Cardiac muscle cell (in vitro differentiated cells and primary cell): Measurements from ENCODE around the gene RFNG. TPM values are rescaled to one million over a fixed set of nuclear protein-coding genes. Genes with fewer than 3 reads are reported as not detected.

ENCODE experiments used
- DNase-seq, 2 donors: peaks; one replicate each; pipeline versions ENCODE4 v3.0.0 to v3.0.0-alpha.2; 2010 to 2017; ENCODE audit warnings: low read depth in 1 of 2, low spot score in 1 of 2
- H3K27ac ChIP-seq: fragments of 200-600 bp; sonication (generic); 2 replicates; pipeline ENCODE4 v1.5.1; 2016
- H3K27me3 ChIP-seq: fragments of 200-600 bp; sonication (generic); 2 replicates; pipeline ENCODE4 v1.6.0; 2016; ENCODE audit warnings: control low read depth
- H3K36me3 ChIP-seq: fragments of 200-600 bp; sonication (generic); 2 replicates; pipeline ENCODE4 v1.5.1; 2016; ENCODE audit warnings: control low read depth
- H3K4me1 ChIP-seq: fragments of 200-600 bp; sonication (generic); 2 replicates; pipeline ENCODE4 v1.8.1; 2017; ENCODE audit warnings: low read depth, mild to moderate bottlenecking, mixed run types
- H3K4me3 ChIP-seq: fragments of 200-600 bp; sonication (generic); 2 replicates; pipeline ENCODE4 v1.5.1; 2016; ENCODE audit warnings: mild to moderate bottlenecking
- H3K9me3 ChIP-seq: fragments of 200-600 bp; sonication (generic); 2 replicates; pipeline ENCODE4 v1.5.1; 2017; ENCODE audit warnings: low read depth, mild to moderate bottlenecking, control low read depth
- CTCF ChIP-seq: IDR thresholded peaks from 2 replicates; pipeline ENCODE4 v1.5.1; 2012; ENCODE audit warnings: low read depth, mild to moderate bottlenecking, low read length
- polyA plus RNA-seq: library from polyadenylated mRNA; unstranded; fragments of >200 nt; fragmentation: Nextera tagmentation; extraction: Ambion mirVana; gene quantifications from 2 replicates; pipeline ENCODE4 v1.2.1, GENCODE V29; 2016
- total RNA-seq: library from RNA; depleted of rRNA; stranded (reverse); fragments of >200 nt; gene quantifications from 2 replicates; pipeline ENCODE4 v1.2.3, GENCODE V29; 2016

RFNG gene
- total and polyA plus RNA-seq, 2 experiments from 2014 or later: 94.6 to 98.3 TPM

GRCh38 chr17:82080789-82081464 is 29.3 kb upstream of the RFNG start:
- Histone ChIP-seq H3K36me3 (peaks cover 61% of the 10 kb centered on the region), H3K27me3 (no peaks in the 10 kb centered on the region), H3K9me3 (no peaks in the 10 kb centered on the region), H3K27ac (no peak overlapping the region), H3K4me3 (no peak overlapping the region), H3K4me1 (no peaks in the 10 kb centered on the region)
- no peak for TF ChIP-seq CTCF
- no peak for DNase-seq

GRCh38 chr17:82080048-82080788 is 28.6 kb upstream of the RFNG start:
- Histone ChIP-seq H3K27ac (no peak overlapping the region), H3K27me3 (no peaks in the 10 kb centered on the region), H3K9me3 (no peaks in the 10 kb centered on the region), H3K4me3 (no peak overlapping the region), H3K4me1 (no peaks in the 10 kb centered on the region), H3K36me3 (peaks cover 54% of the 10 kb centered on the region)
- no peak for TF ChIP-seq CTCF
- DNase-seq: no peak

GRCh38 chr17:82079001-82079677 is 27.5 kb upstream of the RFNG start:
- no peaks in the 10 kb centered on the region for H3K9me3 ChIP-seq
- no peak overlapping the region for H3K4me3 ChIP-seq
- no peaks in the 10 kb centered on the region for H3K4me1 ChIP-seq
- DNase-seq: no peak
- H3K36me3 ChIP-seq: peaks cover 43% of the 10 kb centered on the region
- H3K27me3 ChIP-seq: no peaks in the 10 kb centered on the region
- no peak for TF ChIP-seq CTCF
- no peak overlapping the region for H3K27ac ChIP-seq

GRCh38 chr17:82078433-82078832 is 26.8 kb upstream of the RFNG start:
- Histone ChIP-seq H3K27me3 (no peaks in the 10 kb centered on the region), H3K36me3 (peaks cover 37% of the 10 kb centered on the region), H3K27ac (no peak overlapping the region), H3K9me3 (no peaks in the 10 kb centered on the region), H3K4me3 (no peak overlapping the region), H3K4me1 (no peaks in the 10 kb centered on the region)
- no peak for DNase-seq
- TF ChIP-seq CTCF: no peak

GRCh38 chr17:82077617-82078358 is 26.2 kb upstream of the RFNG start:
- Histone ChIP-seq H3K4me1 (no peaks in the 10 kb centered on the region), H3K9me3 (no peaks in the 10 kb centered on the region), H3K27ac (peak overlapping the region; percentile 51), H3K36me3 (peaks cover 30% of the 10 kb centered on the region), H3K27me3 (no peaks in the 10 kb centered on the region), H3K4me3 (no peak overlapping the region)
- peak in 1 of 2 donors; percentile 20 for DNase-seq
- no peak for TF ChIP-seq CTCF
